HG03521 (cell line): ENCODE measurements around the gene SLX1A.
"Not testable (repeated sequence)": the region's sequence is repeated elsewhere in the genome, so short reads cannot be mapped to it uniquely, and the experiment has no call there.

Experiments used
- ATAC-seq: cut with Tn5 transposase; IDR thresholded peaks from one replicate; pipeline ENCODE4 v1.9.1; 2021; ENCODE audit warnings: mild to moderate bottlenecking, moderate library complexity; ENCODE audit not compliant: unreplicated experiment

Gene SLX1A

GRCh38 chr16:30184096-30184890 is 9.4 kb upstream of the SLX1A start:
- peak; percentile 30 for ATAC-seq

- ATAC-seq = no peak
These were observed 8.6 kb upstream of the SLX1A start for GRCh38 chr16:30184891-30185682.

DNA sequence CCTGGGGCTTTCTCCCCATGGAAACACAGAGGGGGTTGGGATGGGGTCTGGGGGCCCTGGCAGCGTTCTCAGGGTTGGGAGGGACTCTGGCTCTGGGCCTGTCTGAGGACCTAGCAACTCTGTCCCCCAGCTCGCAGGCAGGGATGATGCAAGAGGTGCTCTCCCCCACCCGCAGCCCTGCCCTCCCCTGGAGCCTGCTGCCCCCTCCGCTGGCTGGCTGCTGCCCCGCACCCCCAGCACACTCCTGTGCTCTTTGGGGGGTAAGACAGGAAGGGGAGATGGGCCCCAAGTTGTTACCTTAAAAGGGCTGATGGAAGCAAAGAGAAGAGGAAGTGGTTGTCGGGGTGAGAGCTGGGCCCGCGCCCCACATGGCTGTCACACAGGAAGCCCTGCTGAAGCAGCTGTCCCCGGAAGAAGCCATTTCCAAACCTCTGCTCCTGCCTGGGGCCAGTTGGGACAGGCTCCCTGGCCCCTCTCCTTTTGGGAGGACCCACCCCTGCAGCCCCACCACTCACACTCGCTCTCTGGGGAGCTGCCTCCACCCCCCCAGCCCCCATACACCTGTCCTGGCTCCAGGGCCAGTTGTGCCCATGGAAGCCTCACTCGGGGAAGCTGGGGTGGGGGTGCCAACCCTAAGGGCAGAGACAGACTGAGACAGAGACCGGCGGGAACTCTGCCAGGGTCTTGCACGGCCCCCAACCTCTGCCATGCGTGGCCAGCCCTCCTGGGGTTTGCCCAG is 7.8 kb upstream of the SLX1A start:
- ATAC-seq = no peak

GRCh38 chr16:30186444-30186781 is 7.3 kb upstream of the SLX1A start:
- ATAC-seq = no peak

- ATAC-seq = no peak
These were observed 6.7 kb upstream of the SLX1A start for GRCh38 chr16:30186782-30187555.

DNA sequence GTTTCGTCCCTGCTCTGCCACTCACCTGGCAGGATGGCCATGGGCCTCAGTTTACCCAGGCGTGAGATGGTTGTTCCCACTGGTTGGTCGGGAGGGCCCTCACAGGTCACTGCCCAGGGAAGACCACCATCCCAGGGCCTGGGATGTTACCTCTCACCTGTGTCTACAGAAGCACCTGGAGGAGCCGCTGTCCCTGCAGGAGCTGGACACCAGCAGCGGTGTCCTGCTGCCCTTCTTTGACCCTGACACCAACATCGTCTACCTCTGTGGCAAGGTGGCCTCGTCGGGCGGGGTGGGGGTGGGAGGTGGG is 6.2 kb upstream of the SLX1A start:
- ATAC-seq = no peak

DNA sequence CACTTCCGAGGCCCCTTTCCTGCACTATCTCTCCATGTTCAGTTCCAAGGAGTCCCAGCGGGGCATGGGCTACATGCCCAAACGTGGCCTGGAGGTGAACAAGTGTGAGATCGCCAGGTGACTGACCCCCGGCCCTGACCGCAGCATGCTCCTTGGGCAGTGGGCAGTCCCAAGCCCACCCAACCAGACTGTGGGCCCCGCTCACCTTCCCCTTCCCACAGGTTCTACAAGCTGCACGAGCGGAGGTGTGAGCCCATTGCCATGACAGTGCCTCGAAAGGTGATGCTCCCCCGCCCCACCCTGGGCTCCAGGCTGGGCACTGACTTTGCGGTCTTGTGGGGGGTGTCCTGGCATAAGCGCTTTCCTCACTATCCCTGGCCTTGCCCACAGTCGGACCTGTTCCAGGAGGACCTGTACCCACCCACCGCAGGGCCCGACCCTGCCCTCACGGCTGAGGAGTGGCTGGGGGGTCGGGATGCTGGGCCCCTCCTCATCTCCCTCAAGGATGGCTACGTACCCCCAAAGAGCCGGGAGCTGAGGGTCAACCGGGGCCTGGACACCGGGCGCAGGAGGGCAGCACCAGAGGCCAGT is 5.6 kb upstream of the SLX1A start:
- ATAC-seq = no peak

DNA sequence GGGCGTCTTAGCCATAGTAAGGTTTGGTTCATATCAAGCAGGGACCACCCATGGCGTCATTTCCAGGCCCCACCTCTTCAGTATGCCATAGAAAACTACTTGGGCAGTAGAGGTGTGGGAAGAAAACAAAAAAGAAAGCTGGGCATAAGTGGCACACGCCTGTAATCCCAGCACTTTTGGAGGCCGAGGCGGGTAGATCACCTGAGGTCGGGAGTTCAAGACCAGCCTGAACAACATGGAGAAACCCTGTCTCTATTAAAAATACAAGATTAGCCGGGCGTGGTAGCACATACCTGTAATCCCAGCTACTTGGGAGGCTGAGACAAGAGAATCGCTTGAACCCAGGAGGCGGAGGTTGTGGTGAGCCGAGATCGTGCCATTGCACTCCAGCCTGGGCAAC is 2.5 kb upstream of the SLX1A start:
- ATAC-seq = not testable (repeated sequence)

- ATAC-seq = peak; percentile 8
These were observed 577 bp upstream of the SLX1A start for GRCh38 chr16:30193098-30193497.

- peak; percentile 49 for ATAC-seq
These were observed 674 bp downstream of the SLX1A start for GRCh38 chr16:30194172-30194925.

DNA sequence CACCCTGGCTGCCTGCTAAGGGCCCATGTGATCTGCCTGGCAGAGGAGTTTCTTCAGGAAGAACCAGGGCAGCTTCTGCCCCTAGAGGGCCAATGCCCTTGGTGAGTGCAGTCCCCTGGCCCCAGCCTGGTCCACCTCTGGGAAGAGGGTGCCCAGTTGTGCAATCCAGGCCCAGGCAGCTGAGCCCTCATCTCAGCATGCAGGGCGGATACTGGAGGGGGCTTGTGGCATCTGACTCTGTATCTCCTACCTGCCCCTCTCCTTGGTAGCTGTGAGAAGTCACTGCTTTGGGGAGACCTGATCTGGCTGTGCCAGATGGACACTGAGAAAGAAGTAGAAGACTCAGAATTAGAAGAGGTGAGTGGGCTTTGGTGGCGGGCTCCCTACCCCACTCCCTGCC is 3.3 kb downstream of the SLX1A start:
- ATAC-seq = not testable (repeated sequence)

DNA sequence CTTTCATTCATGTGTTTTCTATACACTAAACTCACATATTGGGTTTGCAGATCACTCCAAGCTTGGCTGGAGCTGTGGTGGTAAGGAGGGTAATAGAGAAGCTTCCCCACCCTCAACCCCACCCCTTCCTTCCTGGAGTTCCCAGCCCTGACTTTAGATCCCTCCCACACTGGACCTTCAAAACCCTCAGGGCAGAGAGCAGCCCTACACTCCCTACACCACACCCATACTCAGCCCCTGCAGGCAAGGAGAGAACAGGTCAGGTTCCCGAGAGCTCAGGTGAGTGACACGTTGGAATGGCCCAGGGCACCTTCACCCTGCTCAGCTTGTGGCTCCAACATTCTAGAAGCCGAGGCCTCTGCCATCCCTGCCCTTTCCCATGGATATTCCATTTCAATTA is 5.4 kb downstream of the SLX1A start, which contains the start of gene SULT1A3:
Gene SULT1A3 (plus strand): TSS at position 207 of the 400 bp plus-strand sequence. CDS start 1,474 bp downstream, outside the sequence.
- ATAC-seq = not testable (repeated sequence)

DNA sequence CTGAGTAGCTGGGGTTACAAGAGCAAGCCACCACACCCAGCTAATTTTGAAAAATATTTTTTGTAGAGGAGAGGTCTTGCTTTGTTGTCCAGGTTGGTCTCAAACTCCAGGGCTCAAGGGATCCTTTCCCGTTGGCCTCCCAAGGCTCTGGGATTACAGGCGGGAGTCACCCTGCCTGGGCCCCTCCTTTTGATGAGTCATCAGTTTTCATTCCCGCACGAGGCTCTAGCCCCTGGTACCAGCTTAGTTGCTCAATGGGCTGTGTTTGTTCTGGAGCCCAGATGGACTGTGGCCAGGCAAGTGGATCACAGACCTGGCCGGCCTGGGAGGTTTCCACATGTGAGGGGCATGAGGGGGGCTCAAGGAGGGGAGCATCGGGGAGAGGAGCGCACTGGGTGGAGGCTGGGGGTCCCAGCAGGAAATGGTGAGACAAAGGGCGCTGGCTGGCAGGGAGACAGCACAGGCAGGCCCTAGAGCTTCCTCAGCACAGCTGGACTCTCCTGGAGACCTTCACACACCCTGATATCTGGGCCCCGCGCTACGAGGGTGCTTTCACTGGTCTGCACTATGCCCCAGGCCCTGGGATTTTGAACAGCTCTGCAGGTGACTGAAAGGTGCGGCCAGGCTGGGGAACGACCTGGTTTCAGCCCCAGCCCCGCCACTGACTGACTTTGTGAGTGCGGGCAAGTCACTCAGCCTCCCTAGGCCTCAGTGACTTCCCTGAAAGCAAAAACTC is 6.1 kb downstream of the SLX1A start:
- not testable (repeated sequence) for ATAC-seq

DNA sequence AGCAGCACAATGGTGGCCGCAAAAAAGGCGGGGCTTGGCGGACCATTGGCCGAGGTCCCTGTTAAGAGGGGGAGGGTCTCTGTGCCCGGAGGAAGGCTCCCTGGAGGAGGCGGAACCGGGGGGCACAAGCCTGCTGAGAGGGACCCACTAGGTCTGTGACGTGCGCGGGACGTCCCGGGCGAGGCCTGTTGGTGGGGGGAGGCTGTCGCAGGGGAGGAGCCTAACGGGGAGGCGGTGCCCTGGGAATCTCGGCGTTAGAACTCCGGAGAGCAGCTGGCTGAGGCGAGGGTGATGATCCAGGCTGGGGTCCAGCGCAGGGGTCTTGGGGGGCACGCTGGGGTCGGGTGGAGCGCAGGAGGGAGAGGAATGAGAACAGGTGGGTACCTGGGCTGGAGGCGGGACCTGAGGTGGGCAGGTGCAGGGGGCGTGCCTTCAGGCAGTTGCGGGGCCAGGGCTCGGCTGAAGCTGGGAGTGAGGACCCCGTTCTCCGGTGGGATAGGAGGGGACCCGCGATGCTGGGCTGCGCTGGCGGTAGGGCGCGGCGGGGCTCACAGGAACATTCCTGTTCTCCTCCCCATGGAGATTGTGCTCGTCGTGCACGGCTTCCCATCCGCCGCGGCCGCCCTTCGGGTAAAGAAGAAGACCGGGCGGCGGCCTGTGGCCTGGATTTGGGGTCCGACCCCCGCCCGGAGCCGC is 12.0 kb downstream of the SLX1A start:
- ATAC-seq = not testable (repeated sequence)

DNA sequence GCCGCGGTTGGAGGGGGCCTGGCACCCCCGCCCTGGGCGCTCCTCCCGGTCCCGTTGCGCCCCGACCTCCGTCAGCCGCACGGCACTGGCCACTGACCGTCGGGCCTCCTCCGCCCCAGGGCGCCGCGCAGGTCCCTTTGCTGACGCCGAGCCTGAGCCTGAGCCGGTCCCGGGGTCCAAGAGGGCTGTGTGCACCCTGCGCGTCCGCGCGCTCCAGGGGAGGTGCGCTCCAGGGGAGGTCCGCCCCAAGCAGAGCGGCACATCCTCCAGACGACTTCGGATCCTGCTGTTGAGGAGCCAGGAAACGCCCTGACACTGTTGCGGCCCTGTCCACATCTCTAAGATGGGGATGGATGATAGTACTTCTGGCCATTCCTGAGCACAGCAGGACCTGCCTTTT is 12.6 kb downstream of the SLX1A start:
- ATAC-seq = not testable (repeated sequence)

GRCh38 chr16:30207063-30207704 is 13.5 kb downstream of the SLX1A start:
- not testable (repeated sequence) for ATAC-seq

GRCh38 chr16:30209032-30209431 is 15.4 kb downstream of the SLX1A start:
- ATAC-seq = not testable (repeated sequence)

GRCh38 chr16:30211414-30211813 is 17.7 kb downstream of the SLX1A start:
- not testable (repeated sequence) for ATAC-seq
